NK-92 (cell line): ENCODE data around the gene CUTA.
"Not testable (repeated sequence)": the region's sequence is repeated elsewhere in the genome, so short reads cannot be mapped to it uniquely, and the experiment has no call there.

Experiments used
- DNase-seq: peaks from one replicate; lab custom pipeline; 2025; ENCODE audit not compliant: unreplicated experiment; lab: John Stamatoyannopoulos, UW

The CUTA gene

GRCh38 chr6:33407132-33407718, 10.7 kb downstream of the CUTA start:
- DNase-seq: no peak

- DNase-seq: no peak
These were observed 11.8 kb downstream of the CUTA start for GRCh38 chr6:33406126-33406525.

- no peak for DNase-seq
These were observed 12.4 kb downstream of the CUTA start for GRCh38 chr6:33405386-33405940.

- no peak for DNase-seq
These were observed 13.0 kb downstream of the CUTA start for GRCh38 chr6:33404884-33405283.

- not testable (repeated sequence) for DNase-seq
These were observed 18.0 kb downstream of the CUTA start for GRCh38 chr6:33399881-33400280.

GRCh38 chr6:33398601-33399000, 19.3 kb downstream of the CUTA start:
- DNase-seq: not testable (repeated sequence)

GRCh38 chr6:33397541-33397940, 20.4 kb downstream of the CUTA start:
- DNase-seq: no peak

GRCh38 chr6:33392979-33393378, 24.9 kb downstream of the CUTA start:
- no peak for DNase-seq

- no peak for DNase-seq
These were observed 25.3 kb downstream of the CUTA start for GRCh38 chr6:33392595-33392948.

- DNase-seq: no peak
These were observed 25.8 kb downstream of the CUTA start for GRCh38 chr6:33391922-33392594.

GRCh38 chr6:33391278-33391921, 26.5 kb downstream of the CUTA start, which contains the start of gene KIFC1:
KIFC1 (plus strand) TSS chr6:33391823; CDS start chr6:33391986, 163 bp downstream.
- DNase-seq: peak; percentile 96

GRCh38 chr6:33390767-33391277, 27.1 kb downstream of the CUTA start:
- no peak for DNase-seq

- DNase-seq: no peak
These were observed 27.7 kb downstream of the CUTA start for GRCh38 chr6:33390173-33390572.

GRCh38 chr6:33384581-33385020, 33.3 kb downstream of the CUTA start:
- DNase-seq: no peak

- DNase-seq: no peak
These were observed 34.3 kb downstream of the CUTA start for GRCh38 chr6:33383427-33384185.

GRCh38 chr6:33380272-33380981, 37.5 kb downstream of the CUTA start:
- DNase-seq: no peak

GRCh38 chr6:33379184-33379583, 38.7 kb downstream of the CUTA start:
- DNase-seq: not testable (repeated sequence)

GRCh38 chr6:33377171-33377570, 40.7 kb downstream of the CUTA start:
- no peak for DNase-seq

GRCh38 chr6:33375143-33375671, 42.7 kb downstream of the CUTA start:
- no peak for DNase-seq
